Measurements from ENCODE around the gene PRDM10.

Gene PRDM10

DNA sequence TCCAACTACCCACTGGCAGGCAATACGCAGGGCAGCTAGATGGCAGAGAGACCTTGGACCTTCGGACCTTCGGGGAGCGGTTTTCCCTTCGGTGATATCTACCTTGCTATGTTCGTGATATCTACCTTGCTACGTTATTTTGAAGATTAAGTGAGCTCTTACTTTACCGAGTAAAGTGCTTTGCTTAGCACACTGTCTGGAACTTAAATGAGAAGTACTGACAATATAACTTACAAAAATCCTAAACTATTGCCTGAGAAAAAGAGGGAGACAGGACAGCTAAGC is 1.0 kb upstream of the PRDM10 start:
- DNase-seq = no peak

DNA sequence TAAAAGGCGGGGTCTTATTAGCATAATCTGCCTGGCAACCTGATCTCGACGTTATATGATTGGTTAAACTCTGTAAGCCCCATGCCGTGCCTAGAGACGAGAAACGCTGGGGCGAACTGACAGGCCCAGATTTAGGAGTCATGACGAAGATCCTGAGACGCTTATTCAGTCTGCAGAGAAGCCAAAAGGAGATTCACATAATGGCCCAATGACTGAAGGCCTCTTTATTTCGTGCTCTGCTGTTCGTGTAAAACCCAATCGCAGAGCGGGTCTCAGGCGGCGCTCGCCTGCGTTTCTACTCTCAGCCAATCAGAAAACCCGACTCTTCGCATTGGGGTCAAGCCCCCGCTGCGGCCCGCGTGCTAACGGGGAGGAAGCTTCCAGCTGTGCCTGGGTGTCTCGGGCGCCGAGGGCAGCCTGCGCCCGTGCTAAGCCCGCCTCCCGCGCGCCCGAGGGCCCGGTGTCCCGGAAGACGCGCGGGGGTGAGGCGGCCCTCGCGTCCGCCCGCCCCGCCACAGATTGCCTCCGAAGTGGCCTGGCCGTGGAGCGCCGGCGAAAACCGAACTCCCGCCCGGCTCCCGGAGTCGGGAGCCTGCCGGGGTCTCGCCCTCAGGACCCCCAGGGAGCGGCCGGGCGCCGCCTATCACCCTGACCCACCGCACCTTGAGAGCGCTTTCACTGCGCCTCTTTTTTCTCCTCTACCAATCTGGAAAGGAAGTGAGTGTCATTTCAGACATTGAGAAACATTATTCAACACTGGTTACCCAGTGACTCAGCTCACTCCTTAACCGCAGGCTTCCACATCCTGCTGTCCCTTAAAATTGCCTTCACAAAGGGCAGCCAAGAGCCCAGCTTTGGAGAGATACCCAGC is 446 bp upstream of the PRDM10 start:
- peak; percentile 70 to 97 (median 86) for DNase-seq

DNA sequence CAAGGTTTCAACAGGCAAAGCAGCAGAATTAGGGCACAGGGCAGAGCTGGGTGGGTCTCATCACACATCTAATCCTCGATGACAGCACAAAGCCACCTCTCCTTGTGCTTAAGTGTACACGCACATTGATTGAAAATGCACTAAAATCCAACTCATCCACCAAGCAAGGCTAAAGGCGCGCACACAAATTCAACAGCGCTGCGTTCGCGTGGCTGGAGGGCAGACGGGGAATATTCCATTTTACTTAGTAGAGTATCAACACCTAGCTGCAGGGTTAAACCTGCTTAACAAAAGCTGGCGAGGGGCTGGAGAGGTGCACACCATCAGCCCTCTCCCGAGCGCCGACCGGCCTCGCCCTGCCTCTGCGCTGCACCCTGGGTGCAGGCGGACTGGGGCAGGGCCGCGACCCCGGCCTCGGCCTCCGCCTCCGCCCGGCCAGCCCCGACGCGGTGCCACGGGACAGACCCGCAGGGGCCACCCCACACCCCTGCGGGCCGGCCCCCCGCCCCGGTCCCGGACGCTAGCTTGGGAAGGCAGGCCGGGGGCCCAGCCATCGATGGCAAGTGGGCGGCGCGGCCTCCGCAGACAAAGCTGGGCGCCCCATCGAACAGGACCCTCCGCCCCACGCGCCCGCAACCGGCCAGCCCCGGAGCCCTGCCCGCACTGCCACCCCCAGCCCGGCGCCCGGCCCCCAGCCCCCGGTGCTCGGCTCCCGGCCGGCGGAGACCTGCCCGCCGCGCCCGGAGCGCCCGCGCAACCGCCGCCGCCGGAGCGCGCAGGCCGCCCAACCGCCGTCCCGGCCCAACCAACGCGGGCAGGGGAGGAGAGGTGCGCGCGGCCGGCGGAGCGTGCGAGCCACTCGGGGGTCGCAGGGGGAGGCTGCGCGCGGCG is 929 bp downstream of the PRDM10 start:
- DNase-seq = peak in 3 of 5 experiments; percentile 17 to 60 (median 22)

DNA sequence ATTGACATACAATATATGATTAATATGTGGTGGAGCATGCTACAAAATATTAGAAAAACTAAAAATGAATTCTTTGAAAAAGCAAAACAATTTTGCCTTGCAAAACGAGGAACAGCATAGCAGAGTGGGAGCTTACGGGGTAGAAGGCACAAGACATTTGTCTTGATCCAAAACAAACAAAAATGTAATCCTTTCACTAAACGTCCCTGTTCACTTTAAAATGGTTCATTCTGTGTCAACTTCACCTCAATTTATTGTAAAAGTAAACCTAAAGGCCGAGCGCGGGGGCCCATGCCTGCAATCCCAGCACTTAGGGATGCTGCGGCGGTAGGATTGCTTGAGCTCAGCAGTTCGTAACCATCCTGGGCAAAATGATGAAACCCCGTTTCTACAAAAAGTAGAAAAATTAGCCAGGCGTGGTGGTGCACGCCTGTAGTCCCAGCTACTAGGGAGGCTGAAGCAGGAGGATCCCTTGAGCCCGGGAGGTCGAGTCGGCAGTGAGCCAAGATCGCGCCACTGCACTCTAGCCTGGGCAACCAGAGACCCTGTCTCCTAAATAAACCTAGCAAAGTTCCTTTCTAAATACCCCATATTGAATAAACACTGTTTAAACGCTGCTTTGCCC is 2.0 kb downstream of the PRDM10 start:
- no peak for DNase-seq

DNA sequence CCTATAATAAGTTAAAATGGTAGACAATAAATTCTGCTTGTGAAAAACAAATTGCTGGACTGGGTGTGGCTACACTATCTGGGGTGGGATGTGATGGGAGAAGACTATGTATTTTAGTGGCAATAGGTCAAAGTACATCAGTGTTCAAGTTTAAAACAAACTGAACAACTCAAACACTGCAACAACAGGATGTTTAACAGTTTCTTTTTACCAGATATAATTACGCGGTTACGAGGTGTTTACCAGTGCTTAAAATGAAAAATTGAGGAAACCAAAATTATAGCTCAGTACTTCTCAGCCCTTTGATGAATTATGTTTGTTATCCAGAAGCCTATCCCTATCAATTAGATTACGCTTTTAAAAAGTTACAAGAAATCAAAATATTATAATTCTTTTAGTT is 3.2 kb downstream of the PRDM10 start:
- DNase-seq = peak in 1 of 5 experiments; percentile 11

DNA sequence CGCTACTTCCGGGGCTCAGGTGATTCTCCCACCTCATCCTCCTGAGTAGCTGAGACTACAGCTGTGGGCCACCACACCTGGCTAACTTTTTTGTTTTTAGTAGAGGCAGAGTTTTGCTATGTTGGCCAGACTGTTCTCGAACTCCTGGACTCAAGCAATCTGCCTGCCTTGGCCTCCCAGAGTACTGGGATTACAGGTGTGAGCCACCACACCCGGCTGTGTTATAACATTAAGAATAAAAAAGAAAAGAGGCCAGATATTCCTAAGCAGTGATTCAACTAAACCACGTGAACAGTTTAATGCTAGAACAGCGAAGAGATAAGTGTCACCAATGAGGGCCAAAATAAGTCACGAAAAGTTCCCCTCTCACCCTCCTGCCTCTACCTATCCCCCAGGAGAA is 3.7 kb downstream of the PRDM10 start:
- no peak for DNase-seq

DNA sequence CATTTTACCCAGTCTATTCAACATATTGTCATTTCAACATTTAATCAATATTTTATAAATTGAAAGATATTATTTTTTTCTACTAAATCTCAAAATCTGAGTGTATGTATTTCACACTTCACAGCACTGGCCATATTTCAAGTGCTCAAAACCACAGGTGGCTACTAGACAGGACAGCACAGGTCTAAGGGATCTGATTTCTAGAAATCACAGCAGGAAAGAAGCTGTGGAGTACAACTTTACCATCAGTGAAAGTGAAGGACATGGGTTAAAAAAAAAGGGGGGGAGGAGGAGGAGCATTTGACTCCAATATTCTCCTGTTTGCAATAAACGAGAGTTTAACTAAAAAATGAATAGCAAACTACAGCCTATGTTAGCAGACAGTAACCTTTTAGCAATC is 4.5 kb downstream of the PRDM10 start:
- DNase-seq = no peak

DNA sequence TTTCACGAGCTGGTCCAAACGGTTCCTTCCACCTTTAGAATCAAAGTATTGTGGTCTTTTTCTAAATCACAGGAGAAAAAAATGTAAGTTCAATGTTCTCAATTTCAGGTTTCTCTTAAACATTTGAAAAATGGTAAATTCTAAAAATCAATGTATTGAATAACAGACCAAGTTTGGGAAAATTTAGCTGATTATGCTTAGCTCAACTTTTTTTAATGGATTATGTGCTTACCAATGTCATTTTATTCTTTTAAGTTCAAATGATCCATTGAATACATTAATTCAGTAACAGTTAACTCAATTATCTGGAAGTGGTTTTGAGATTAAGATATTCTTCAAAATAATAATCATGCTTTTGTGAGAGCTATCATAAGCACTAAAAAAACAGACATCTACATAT is 5.1 kb downstream of the PRDM10 start:
- no peak for DNase-seq

DNA sequence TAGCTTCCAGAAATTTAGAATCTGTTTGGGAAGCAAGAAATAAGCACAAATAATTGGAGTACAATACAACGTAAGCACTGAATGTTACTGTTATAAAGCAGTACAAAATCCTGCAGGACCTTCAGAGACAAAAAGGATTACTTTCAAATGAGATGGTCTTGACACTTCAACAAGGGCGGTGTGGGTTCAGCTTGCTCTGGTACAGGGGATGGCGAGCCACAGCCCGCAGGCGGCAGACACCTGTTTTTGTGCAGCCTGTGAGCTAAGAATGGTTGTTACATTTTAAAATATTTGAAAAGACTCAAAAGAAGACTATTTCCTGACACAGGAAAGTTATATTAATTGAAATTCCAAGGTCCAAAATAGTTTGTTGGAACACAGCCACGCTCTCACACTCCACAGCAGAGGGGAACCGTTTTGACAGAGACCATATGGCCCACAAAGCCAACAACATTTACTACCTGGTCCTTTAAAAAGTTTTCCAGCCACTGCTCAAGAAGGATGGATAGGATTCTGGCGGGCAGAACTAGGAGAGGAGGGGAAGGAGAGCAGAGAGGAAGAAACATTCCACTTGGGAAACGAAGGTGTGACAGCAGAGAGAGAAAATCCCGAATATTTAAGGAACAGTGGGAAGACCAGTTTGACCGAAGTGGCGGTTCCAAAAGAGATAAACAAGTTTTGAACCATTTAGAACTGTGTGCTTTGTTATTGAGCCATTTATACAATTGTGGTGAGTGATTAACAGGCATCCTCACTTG is 6.3 kb downstream of the PRDM10 start:
- no peak for DNase-seq

DNA sequence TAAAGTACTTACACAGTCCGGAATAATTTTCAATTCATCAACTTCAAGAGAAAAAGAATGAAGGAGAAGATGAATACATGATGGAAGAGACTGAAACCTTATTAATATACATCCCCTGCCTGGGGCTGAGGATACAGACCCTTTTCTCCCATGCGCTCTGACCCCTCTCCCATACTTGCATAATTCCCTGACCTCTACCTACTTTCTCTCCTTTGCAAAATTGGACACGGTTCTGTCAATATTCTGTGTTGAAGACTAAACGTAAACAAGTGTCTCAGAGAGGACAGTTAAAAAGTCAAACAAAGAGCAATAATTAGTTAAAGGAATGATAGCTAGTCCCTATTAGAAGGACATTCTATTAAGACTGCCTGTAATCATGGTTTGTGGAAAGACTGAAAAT is 7.5 kb downstream of the PRDM10 start:
- no peak for DNase-seq

DNA sequence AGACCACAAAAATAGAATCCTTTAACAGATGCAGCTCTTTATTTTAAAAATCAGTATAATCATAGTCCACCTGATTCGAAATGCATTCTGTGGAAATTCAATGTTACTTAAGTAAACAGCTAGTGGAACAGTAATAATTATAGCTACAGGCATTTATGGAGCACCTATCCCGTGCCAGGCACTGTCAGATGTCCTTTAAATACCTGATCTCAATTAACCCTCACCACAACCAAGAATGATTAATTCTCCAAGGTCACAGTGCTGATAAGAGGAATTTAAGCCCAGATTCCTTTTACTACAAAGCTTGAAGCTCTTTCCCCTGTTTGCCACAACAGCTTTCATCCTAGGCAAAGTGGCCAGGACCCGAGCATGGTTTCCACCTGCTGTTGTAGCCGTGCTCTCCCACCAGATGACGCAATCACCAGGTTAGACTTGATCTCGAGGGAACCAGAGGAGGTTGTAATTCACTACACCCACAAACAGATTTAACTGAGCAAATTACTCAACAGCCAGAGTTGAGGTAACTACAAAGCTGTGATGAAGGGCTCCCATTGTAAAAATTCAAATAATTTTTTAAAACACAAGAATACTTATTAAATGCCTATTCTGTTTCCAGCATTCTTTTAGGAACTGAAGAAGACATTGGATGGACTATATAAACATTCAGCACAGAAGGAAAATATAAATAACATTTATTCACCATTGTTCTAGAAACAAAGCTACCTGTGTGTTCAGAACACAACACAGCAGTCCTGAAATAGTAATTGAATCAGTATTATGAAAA is 10.3 kb downstream of the PRDM10 start:
- peak in 2 of 5 experiments; percentile 12 to 49 for DNase-seq

DNA sequence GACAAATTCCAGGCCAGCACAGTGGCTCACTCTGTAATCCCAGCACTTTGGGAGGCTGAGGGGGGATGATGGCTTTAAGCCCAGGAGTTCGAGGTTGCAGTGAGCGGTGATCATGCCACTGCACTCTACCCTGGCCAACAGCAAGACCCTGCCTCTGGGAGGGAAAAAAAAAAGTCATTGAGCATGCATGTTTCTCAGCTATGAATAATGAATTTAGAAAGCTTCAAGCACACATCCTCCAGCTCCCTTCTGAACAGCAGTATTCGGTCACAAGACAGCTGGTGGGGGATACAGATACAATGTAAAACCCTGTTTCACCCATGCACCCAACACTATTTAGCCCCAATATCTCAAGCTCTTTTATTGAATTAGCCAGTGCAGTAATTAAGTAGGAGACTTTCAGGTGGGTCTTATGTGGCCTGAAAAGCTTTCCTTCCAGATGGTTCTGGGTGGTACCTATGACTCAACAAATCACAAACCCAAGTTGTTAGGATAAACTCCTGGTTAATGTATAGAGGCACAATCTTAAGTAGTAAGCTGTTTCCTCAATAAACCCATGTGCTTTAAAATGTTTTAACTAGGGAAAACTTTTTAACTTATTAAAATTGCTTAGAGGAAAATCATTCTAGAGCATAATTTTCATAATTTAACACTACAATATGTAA is 13.4 kb downstream of the PRDM10 start:
- no peak for DNase-seq

DNA sequence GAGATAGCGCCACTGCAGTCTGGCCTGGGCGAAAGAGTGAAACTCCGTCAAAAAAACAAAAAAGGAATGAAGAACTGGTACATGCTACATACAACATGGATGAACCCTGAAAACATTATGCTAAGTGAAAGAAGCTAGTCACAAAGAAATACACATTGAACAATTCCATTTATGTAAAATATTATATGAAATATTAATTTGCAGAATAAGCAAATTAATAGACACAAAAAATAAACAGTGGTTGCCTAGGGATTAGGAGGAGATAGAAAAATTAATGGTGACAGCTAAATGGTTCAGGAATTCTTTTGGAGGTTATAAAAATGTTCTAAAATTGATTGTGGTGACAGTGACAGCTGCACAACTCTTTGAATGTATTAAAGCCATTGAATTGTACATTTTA is 14.7 kb downstream of the PRDM10 start:
- DNase-seq = no peak

DNA sequence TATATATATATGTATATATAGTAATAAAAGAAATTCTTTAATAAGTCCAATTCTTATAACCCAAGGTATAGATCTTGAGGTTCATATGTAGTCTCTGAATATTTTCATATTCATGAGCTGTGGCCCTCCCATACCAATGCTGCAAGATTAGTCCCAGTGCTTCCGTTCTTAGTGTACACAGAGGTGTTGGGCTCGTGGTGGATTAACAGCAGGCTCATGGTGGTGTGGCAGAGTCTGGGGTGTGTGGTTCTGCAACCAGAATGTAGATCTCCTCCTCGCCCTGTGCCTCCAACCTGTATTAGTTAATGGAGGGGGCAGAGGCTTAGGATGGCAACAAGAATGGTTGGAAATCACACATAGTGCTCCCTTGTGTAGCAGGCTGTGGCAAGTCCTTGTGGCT is 16.8 kb downstream of the PRDM10 start:
- no peak for DNase-seq

DNA sequence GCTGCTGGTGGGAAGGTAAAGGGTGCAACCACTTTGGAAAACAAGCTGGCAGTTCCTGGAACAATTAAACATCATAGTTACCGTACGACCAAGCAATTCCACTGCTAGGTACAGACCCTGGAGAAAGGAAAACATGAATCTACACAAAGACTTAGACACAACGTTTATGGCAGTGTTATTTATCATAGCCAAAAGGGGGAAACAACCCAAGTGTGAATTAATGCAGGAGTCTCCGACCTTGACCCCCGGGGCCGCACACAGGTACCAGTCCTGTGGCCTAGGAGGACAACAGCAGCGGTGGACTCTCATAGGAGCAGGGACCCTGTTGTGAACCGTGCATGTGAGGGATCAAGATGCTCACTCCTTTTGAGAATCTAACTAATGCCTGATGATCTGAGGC is 22.5 kb downstream of the PRDM10 start:
- no peak for DNase-seq

DNA sequence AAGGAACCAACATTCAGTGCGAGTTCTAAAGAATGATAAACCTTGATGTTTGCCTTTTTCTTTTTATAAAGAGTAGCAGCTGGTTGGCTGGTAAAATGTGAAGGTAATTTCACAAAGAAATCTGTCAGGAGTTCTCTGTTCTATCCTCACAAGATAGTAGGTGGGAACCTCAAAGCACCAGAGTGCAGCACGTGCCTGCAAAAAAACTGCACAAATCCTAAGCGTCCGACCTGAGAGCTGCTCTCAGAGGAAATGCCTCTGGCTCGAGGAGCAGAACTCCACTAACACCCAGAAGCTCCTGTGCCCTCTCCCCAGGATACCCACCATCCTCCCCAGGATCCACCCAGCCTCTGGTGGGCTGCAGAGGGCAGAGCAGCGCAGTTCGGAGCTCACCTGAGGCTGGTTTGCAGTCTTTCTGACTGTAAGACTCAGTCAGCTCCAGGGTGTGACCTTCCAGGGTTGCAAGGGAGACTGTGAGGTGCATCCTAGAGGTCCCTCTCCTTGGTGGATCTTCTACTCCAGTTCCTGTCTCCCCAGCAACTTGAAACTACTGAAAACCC is 23.5 kb downstream of the PRDM10 start:
- no peak for DNase-seq

DNA sequence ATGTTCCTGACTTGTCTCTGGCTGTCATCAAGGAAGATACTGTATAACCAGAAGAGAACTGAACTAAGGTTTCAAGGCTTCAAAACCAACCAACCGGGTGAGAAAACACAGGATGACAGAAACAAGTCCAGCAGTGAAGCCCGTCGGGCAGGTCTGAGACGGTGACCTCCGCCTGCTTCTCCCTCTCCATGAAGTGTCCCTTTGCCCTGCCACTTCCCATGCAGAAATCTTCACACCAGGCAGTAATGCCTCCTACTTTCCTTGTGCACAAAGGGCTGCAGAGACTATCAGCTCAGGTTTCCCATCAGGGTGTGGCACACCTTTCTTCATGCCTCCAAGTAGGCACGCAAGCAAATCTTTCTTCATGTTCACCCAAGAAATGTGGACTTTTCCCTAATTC is 24.2 kb downstream of the PRDM10 start:
- DNase-seq = no peak

DNA sequence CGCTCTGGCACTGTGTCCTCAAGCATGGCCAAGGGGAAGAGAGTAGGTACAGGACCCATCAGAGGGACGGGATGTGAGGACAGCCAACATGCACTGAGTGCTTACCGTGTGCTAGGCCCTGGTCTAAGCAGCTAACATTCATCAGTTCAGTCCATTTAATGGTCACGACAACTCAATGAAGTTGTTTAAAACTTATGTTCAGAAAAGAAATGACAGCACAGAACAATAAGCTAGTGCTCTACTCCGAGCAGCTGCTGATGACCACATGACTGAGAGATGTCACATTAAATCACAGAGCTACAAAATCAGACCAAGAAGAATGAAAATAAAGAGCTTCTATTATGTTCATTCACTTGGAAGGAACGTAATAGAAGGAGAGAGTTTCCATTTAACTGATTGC is 26.3 kb downstream of the PRDM10 start:
- DNase-seq = no peak

DNA sequence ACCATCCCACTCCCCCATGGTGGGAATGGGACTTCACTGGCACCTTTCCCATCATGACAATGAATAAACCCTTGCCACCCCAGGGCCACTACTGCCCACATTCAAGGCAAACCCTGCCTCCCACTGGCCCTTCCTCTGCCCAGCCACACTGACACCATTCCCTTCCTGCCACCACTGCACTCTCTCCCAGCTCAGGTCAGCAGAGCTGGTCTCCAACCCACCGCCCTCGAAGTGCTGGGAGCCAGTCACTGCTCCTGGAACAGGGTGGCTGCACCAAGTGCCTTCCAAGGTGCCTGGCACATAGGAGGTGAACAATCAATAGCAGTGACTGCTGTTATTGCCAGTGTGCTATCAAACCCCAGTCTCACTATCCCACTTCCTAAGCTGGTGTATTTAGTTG is 27.1 kb downstream of the PRDM10 start:
- DNase-seq = no peak

DNA sequence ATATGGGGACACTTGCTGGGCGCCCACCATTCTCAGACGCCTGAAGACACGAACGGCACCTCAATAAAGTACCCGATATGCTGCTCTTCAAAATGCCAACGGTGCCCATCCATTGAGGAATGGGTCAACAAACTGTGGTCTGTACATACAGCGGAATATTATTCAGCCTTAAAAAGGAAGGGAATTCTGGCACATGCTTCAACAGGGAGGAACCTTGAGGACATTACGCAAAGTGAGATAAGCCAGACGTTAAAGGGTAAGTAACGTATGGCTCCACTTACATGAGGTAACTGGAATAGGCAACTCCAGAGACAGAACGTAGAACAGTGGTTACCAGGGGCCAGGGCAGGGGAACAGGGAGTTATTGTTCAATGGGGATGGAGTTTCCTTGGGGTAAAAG is 28.0 kb downstream of the PRDM10 start:
- no peak for DNase-seq

DNA sequence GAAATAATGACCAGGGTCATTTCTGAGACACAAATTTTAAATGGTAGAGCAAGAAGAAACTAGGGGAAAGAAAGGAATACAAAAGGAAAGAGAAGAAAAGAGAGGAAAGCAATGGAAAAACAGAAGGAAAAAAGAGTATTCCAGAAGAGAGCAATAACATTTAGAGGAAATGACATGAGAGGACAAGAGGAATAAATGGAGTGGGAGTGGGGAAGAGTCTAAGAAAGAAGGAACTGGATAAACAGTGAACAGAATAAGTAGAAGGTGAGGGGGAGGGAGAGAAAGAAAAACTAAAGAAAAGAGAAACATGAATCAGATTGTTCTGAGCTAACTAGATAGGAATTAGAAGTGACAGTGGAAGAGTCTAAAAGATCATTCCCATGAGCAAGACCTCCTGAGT is 28.4 kb downstream of the PRDM10 start:
- no peak for DNase-seq
